Brain pericyte (primary cell): ENCODE results near the gene OR52H1.

Experiments
- DNase-seq: peaks from one replicate; pipeline ENCODE4 v3.0.0-alpha.2; 2012; ENCODE audit warnings: low read depth, low spot score

Gene OR52H1

GRCh38 chr11:5534046-5534445, 14.3 kb downstream of the OR52H1 start:
- no peak for DNase-seq

GRCh38 chr11:5531053-5531831, 17.1 kb downstream of the OR52H1 start:
- DNase-seq, result no peak

GRCh38 chr11:5528495-5528894, 19.8 kb downstream of the OR52H1 start:
- DNase-seq, result no peak

- DNase-seq, result no peak
These were observed 20.6 kb downstream of the OR52H1 start for GRCh38 chr11:5527716-5528115.

- no peak for DNase-seq
These were observed 23.6 kb downstream of the OR52H1 start for GRCh38 chr11:5524756-5525155.

- no peak for DNase-seq
These were observed 26.0 kb downstream of the OR52H1 start for GRCh38 chr11:5522308-5522707.

- no peak for DNase-seq
These were observed 26.8 kb downstream of the OR52H1 start for GRCh38 chr11:5521540-5521939.

GRCh38 chr11:5516599-5516998, 31.7 kb downstream of the OR52H1 start, which contains the start of gene UBQLNL:
Gene UBQLNL (minus strand): TSS chr11:5516699. CDS start chr11:5516441, 258 bp downstream.
- no peak for DNase-seq

- DNase-seq, result no peak
These were observed 33.5 kb downstream of the OR52H1 start for GRCh38 chr11:5514841-5515240.

GRCh38 chr11:5509803-5510202, 38.5 kb downstream of the OR52H1 start, which contains the start of gene UBQLN3:
Gene UBQLN3 (minus strand): TSS chr11:5509957. CDS start chr11:5509558, 399 bp downstream.
- DNase-seq, result no peak

GRCh38 chr11:5508605-5509004, 39.7 kb downstream of the OR52H1 start:
- no peak for DNase-seq

- DNase-seq, result no peak
These were observed 40.4 kb downstream of the OR52H1 start for GRCh38 chr11:5507933-5508305.

GRCh38 chr11:5507177-5507932, 41.0 kb downstream of the OR52H1 start:
- DNase-seq, result no peak

- DNase-seq, result no peak
These were observed 42.8 kb downstream of the OR52H1 start for GRCh38 chr11:5505363-5506048.

- no peak for DNase-seq
These were observed 43.9 kb downstream of the OR52H1 start for GRCh38 chr11:5504403-5504921.

- DNase-seq, result no peak
These were observed 47.9 kb downstream of the OR52H1 start for GRCh38 chr11:5500393-5500801.

GRCh38 chr11:5499671-5500070, 48.7 kb downstream of the OR52H1 start:
- DNase-seq, result no peak
